ENCODE results near the gene CHI3L1. TPM values are rescaled to one million over a fixed set of nuclear protein-coding genes. Genes with fewer than 3 reads are reported as not detected.

Gene CHI3L1
- total RNA-seq, 4 donors from 2014 or later = 80.5 to 188 (median 107) TPM

DNA sequence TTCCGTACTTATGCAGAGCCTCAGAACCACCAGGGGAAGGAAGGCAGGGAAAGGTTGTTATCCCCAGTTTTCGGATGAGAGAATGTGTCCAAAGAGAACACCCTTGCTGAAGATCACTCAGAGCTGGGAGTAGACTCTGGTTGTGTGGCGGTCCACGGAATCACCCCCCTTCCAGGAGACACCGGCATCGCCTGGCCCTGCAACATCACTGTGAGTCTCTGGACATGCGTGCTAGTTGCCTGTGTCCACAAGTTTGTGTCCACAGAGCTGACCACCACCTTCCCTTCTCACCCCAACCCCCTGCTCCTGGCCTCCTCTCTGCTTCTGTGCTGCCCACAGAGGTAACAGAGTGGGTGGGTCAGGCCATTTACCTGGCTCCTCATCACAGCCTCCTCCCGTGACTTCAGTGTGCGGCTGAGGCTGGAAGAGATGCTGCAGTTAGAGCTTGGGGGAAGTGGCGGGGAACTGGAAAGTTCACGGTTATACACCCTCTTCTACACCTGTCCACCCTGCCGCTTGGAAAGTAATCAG lies 18.2 kb downstream of the CHI3L1 start:
- intact Hi-C loops (cut with DNase I; ENCODE audit: low total_unique reads) = no loop called here
- DNase-seq (ENCODE audit: low spot score in 2 of 2) = no peak
- no peak for TF ChIP-seq CTCF (IDR thresholded peaks at IDR 0.05)
- TF ChIP-seq POLR2A (IDR thresholded peaks at IDR 0.05) = no peak
- 90 to 92% methylated on average over 12 of the region's 12 CpGs for WGBS, 2 donors
- H3K4me3 ChIP-seq (ENCODE audit: low read depth, poor library complexity, severe bottlenecking) = no peak overlapping the region

DNA sequence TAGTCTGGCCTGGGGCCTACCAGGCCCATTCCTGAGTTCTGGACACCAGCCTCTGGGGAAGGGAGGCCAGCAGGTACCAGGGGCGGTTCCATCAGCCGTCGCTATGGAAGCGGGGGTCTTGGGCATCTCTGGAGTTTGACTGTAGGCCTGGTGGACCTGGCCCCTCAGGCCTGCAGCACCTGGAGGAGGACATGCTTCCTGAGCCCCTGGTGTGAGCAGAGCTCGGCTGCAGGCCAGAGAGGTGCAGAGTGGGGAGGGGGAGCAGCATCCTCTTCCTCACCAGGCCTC lies 18.6 kb downstream of the CHI3L1 start:
- DNase-seq (ENCODE audit: low spot score in 2 of 2) = no peak
- 91 to 96% methylated on average over 5 of the region's 5 CpGs for WGBS, 2 donors
- intact Hi-C loops (cut with DNase I; ENCODE audit: low total_unique reads) = no loop called here
- TF ChIP-seq CTCF (IDR thresholded peaks at IDR 0.05) = no peak
- TF ChIP-seq POLR2A (IDR thresholded peaks at IDR 0.05) = no peak
- no peak overlapping the region for H3K4me3 ChIP-seq (ENCODE audit: low read depth, poor library complexity, severe bottlenecking)

GRCh38 chr1:203167026-203167912 lies 19.2 kb downstream of the CHI3L1 start:
- no peak overlapping the region for H3K4me3 ChIP-seq (ENCODE audit: low read depth, poor library complexity, severe bottlenecking)
- intact Hi-C loops (cut with DNase I; ENCODE audit: low total_unique reads) = no loop called here
- TF ChIP-seq CTCF (IDR thresholded peaks at IDR 0.05) (no peak), POLR2A (IDR thresholded peaks at IDR 0.05) (no peak)
- WGBS, 2 donors = 68 to 71% methylated on average over 21 to 23 of the region's 23 CpGs
- no peak for DNase-seq (ENCODE audit: low spot score in 2 of 2)

- intact Hi-C loops (cut with DNase I; ENCODE audit: low total_unique reads) = no loop called here
- no peak for DNase-seq (ENCODE audit: low spot score in 2 of 2)
- H3K4me3 ChIP-seq (ENCODE audit: low read depth, poor library complexity, severe bottlenecking) = no peak overlapping the region
- WGBS, 2 donors = 55 to 57% methylated on average over 14 of the region's 14 CpGs
- TF ChIP-seq POLR2A (IDR thresholded peaks at IDR 0.05) = no peak
- no peak for TF ChIP-seq CTCF (IDR thresholded peaks at IDR 0.05)
Observed at GRCh38 chr1:203166192-203166940, 20.1 kb downstream of the CHI3L1 start.

GRCh38 chr1:203165800-203166161 lies 20.7 kb downstream of the CHI3L1 start:
- no peak for DNase-seq (ENCODE audit: low spot score in 2 of 2)
- TF ChIP-seq CTCF (IDR thresholded peaks at IDR 0.05) = no peak
- TF ChIP-seq POLR2A (IDR thresholded peaks at IDR 0.05) = no peak
- 96 to 100% methylated on average over 7 to 8 of the region's 8 CpGs for WGBS, 2 donors
- no peak overlapping the region for H3K4me3 ChIP-seq (ENCODE audit: low read depth, poor library complexity, severe bottlenecking)
- intact Hi-C loops (cut with DNase I; ENCODE audit: low total_unique reads) = no loop called here
